ENCODE data around the gene PKNOX2. TPM values are rescaled to one million over a fixed set of nuclear protein-coding genes. Genes with fewer than 3 reads are reported as not detected.

PKNOX2 gene
- total RNA-seq, 1 experiment from 2014 or later: not detected

- CTCF ChIA-PET: interaction anchor here (0.7 kb wide), 1 partner anchor 65 kb away, joined by 8 read pairs; no protein-coding TSS in a partner anchor
- Mint-ChIP-seq H3K4me3 (ENCODE audit: low read depth, unreplicated experiment) (no peak overlapping the region), H3K36me3 (ENCODE audit: insufficient read depth, unreplicated experiment) (no peaks in the 10 kb centered on the region), H3K9me3 (ENCODE audit: low read depth, unreplicated experiment) (no peaks in the 10 kb centered on the region), H3K4me1 (ENCODE audit: low read depth, unreplicated experiment) (no peaks in the 10 kb centered on the region), H3K27me3 (ENCODE audit: unreplicated experiment) (peaks cover 97% of the 10 kb centered on the region), H3K27ac (ENCODE audit: unreplicated experiment) (no peak overlapping the region)
- no peak for DNase-seq
- intact Hi-C loops (cut with micrococcal nuclease; ENCODE audit: unreplicated experiment): no loop called here
- no peak for TF ChIP-seq CTCF (IDR thresholded peaks at IDR 0.05; ENCODE audit: unreplicated experiment)
- BruUV-seq (replicated peaks): no TSS peak
Measured at GRCh38 chr11:125170001-125170509, 5.5 kb downstream of the PKNOX2 start.

DNA sequence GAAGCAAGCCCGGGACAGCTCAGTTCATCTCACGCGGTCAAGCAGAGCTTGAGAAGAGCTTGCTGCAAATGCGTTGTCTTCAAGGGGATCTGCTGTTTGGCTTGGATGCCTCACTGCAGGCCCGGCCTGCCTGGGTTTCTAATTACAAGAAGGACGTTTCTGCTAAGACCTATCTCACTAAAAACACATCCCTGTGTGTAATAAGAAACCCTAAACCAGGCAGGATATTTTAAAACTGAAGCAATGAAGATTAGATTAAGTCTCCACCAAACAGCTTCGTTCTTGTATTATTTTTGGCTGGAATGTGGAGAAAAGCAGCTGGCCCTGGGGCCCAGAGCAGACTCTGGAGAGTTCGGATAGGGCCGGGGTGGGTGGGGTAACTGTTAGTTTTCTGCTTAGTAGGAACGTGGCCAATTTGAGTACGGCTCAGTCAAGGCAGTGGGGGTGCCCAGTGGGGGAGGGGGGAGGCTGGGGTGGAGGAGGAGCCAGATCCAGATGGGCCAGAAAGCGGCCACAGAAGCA lies 6.0 kb downstream of the PKNOX2 start:
- TF ChIP-seq CTCF (IDR thresholded peaks at IDR 0.05; ENCODE audit: unreplicated experiment): no peak
- Mint-ChIP-seq H3K27ac (ENCODE audit: unreplicated experiment) (no peak overlapping the region), H3K27me3 (ENCODE audit: unreplicated experiment) (peaks cover 97% of the 10 kb centered on the region), H3K36me3 (ENCODE audit: insufficient read depth, unreplicated experiment) (no peaks in the 10 kb centered on the region), H3K4me3 (ENCODE audit: low read depth, unreplicated experiment) (no peak overlapping the region), H3K9me3 (ENCODE audit: low read depth, unreplicated experiment) (no peaks in the 10 kb centered on the region), H3K4me1 (ENCODE audit: low read depth, unreplicated experiment) (no peaks in the 10 kb centered on the region)
- CTCF ChIA-PET: interaction anchor here (0.7 kb wide), 1 partner anchor 65 kb away, joined by 8 read pairs; no protein-coding TSS in a partner anchor
- BruUV-seq (replicated peaks): no TSS peak
- intact Hi-C loops (cut with micrococcal nuclease; ENCODE audit: unreplicated experiment): no loop called here
- DNase-seq: no peak

DNA sequence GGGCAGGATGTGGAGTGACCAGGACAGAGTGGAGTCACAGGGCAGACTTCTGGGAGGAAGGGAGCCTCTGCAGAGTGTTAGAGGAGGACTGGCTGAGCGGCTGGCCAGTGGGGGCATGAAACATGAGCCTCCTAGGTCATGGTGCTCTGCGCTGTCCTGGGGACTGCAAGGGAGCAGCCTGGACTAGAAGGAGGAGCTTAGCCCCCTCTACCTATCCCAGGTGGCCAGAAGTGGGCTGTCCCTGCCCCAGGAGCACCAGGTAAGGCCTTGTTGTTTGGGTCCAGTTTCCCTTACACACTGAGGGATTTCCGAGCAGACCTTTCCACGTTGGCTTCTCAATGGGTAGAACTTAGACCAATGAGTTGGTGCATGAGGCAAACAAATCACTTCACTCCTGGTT lies 7.4 kb downstream of the PKNOX2 start:
- Mint-ChIP-seq H3K27me3 (ENCODE audit: unreplicated experiment) (peaks cover 97% of the 10 kb centered on the region), H3K4me3 (ENCODE audit: low read depth, unreplicated experiment) (no peak overlapping the region), H3K9me3 (ENCODE audit: low read depth, unreplicated experiment) (no peaks in the 10 kb centered on the region), H3K4me1 (ENCODE audit: low read depth, unreplicated experiment) (no peaks in the 10 kb centered on the region), H3K36me3 (ENCODE audit: insufficient read depth, unreplicated experiment) (no peaks in the 10 kb centered on the region), H3K27ac (ENCODE audit: unreplicated experiment) (no peak overlapping the region)
- CTCF ChIA-PET: no interaction called here
- intact Hi-C loops (cut with micrococcal nuclease; ENCODE audit: unreplicated experiment): no loop called here
- DNase-seq: no peak
- no TSS peak for BruUV-seq (replicated peaks)
- TF ChIP-seq CTCF (IDR thresholded peaks at IDR 0.05; ENCODE audit: unreplicated experiment): no peak

GRCh38 chr11:125173027-125173426 lies 8.5 kb downstream of the PKNOX2 start:
- peaks cover 97% of the 10 kb centered on the region for H3K27me3 Mint-ChIP-seq (ENCODE audit: unreplicated experiment)
- no peak overlapping the region for H3K27ac Mint-ChIP-seq (ENCODE audit: unreplicated experiment)
- no peak for DNase-seq
- BruUV-seq (replicated peaks): no TSS peak
- H3K36me3 Mint-ChIP-seq (ENCODE audit: insufficient read depth, unreplicated experiment): no peaks in the 10 kb centered on the region
- CTCF ChIA-PET: no interaction called here
- H3K4me1 Mint-ChIP-seq (ENCODE audit: low read depth, unreplicated experiment): no peaks in the 10 kb centered on the region
- intact Hi-C loops (cut with micrococcal nuclease; ENCODE audit: unreplicated experiment): no loop called here
- TF ChIP-seq CTCF (IDR thresholded peaks at IDR 0.05; ENCODE audit: unreplicated experiment): no peak
- no peak overlapping the region for H3K4me3 Mint-ChIP-seq (ENCODE audit: low read depth, unreplicated experiment)
- no peaks in the 10 kb centered on the region for H3K9me3 Mint-ChIP-seq (ENCODE audit: low read depth, unreplicated experiment)
